GM12874 (cell line): ENCODE measurements around the gene KLHL40.

Experiments
- TF ChIP-seq, protein P1 (sequence below): IDR thresholded peaks from 2 replicates; pipeline ENCODE4 v1.5.1; 2011; ENCODE audit warnings: low read depth, mild to moderate bottlenecking, control low read depth, low read length, moderate library complexity; ENCODE audit not compliant: insufficient read depth

KLHL40 gene

DNA sequence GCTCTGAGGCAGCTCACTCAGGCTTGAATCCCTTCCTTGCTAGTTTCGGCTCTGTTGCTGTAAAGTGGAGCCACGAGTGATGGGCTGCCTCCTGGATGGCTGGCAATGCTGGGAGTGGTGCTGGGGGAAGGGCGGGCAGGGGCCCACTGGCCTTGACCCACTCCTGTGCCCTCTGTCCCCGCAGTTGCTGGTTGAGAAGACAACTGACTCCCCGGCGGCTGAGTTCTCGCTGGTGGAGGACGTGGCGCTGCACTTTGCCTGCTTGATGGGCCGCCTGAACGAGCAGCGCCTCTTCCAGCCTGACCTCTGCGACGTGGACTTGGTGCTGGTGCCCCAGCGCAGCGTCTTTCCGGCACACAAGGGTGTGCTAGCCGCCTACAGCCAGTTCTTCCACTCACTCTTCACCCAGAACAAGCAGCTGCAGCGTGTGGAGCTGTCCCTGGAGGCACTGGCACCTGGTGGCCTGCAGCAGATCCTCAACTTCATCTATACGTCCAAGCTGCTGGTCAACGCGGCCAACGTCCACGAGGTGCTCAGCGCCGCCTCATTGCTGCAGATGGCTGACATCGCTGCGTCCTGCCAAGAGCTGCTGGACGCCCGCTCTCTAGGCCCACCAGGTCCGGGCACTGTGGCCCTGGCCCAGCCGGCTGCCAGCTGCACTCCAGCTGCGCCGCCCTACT is 27.1 kb upstream of the KLHL40 start:
- TF ChIP-seq, protein P1, sequence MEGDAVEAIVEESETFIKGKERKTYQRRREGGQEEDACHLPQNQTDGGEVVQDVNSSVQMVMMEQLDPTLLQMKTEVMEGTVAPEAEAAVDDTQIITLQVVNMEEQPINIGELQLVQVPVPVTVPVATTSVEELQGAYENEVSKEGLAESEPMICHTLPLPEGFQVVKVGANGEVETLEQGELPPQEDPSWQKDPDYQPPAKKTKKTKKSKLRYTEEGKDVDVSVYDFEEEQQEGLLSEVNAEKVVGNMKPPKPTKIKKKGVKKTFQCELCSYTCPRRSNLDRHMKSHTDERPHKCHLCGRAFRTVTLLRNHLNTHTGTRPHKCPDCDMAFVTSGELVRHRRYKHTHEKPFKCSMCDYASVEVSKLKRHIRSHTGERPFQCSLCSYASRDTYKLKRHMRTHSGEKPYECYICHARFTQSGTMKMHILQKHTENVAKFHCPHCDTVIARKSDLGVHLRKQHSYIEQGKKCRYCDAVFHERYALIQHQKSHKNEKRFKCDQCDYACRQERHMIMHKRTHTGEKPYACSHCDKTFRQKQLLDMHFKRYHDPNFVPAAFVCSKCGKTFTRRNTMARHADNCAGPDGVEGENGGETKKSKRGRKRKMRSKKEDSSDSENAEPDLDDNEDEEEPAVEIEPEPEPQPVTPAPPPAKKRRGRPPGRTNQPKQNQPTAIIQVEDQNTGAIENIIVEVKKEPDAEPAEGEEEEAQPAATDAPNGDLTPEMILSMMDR, result no peak

GRCh38 chr3:42658771-42659390 is 26.5 kb upstream of the KLHL40 start:
- TF ChIP-seq, protein P1, result no peak

GRCh38 chr3:42659451-42660130 is 25.7 kb upstream of the KLHL40 start:
- TF ChIP-seq, protein P1, result no peak

- TF ChIP-seq, protein P1, result no peak
These were observed 25.1 kb upstream of the KLHL40 start for GRCh38 chr3:42660131-42660715.

DNA sequence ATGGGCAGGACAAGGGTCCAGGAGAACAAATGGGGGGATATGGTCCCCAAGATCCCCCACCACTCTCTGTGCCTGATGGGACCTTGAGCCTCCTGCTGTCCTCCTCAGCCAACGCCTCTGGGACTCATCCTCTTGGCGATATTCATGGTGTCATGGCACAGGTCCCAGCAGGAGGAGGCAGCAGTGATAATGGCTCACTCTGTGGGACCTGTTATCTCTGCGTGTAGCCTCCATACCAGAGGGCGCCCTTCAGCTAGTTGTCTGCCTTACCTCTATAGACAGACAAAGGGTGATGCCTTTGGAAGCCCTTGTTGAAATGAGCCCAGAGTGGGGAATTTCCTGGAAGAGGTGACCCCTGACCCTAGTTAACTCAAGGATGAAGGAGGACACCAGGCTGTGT is 24.4 kb upstream of the KLHL40 start:
- TF ChIP-seq, protein P1, result 0 out of 2 replicates have a peak, but pooled peaks have one; percentile 9

DNA sequence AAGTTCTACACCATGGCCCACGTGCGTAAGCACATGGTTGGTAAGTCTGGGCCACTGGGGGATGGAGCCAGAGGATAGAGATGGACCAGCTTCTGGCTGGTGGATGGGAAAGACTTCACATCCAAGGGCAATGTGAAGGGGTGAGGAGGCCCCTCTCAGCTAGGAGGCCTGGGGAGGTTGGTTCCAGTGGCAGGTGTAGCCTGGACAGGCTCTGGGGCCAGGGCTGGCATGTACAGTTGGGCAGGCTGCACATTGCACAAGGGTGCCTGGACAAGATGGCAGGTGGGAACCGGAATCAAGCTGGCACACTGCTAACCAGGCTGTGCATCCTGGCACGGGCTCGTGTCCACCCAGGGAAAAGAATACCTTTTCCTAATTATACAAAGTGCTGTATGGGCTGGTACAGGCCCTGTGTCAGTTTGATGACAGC is 23.7 kb upstream of the KLHL40 start:
- TF ChIP-seq, protein P1, result no peak

GRCh38 chr3:42662037-42662812 is 23.1 kb upstream of the KLHL40 start:
- TF ChIP-seq, protein P1, result no peak
